ENCODE results near the gene ALOX15B. TPM values are rescaled to one million over a fixed set of nuclear protein-coding genes. Genes with fewer than 3 reads are reported as not detected.
A peak's percentile ranks its signal among the peaks of the same experiment; 100 is the strongest.

Gene ALOX15B
- polyA plus RNA-seq, 4 donors = 0.31 to 2.0 (median 1.2) TPM

GRCh38 chr17:8068736-8069586 lies 30.1 kb downstream of the ALOX15B start:
- 23 to 48% (median 36%) methylated on average over 9 of the region's 9 CpGs for WGBS, 3 donors
- H3K4me1 ChIP-seq (ENCODE audit: control insufficient read depth in 3 of 3, insufficient read depth in 2 of 3, low read depth in 1 of 3, low read length in 2 of 3) = peaks cover 4 to 25% (median 11%) of the 10 kb centered on the region in 3 donors
- H3K9me3 ChIP-seq (ENCODE audit: control insufficient read depth in 2 of 2, insufficient read depth in 1 of 2, low read depth in 1 of 2, low read length in 1 of 2) = no peaks in the 10 kb centered on the region
- FAIRE-seq (no peak), DNase-seq (peak; percentile 24 to 26)
- peaks cover 0 to 47% (median 20%) of the 10 kb centered on the region in 3 donors for H3K27me3 ChIP-seq (ENCODE audit: control insufficient read depth in 3 of 3, insufficient read depth in 3 of 3, low read length in 3 of 3)
- H3K4me3 ChIP-seq (ENCODE audit: low read depth in 1 of 3, low read length in 3 of 3) = no peak overlapping the region
- H3K27ac ChIP-seq (ENCODE audit: low read depth in 1 of 3, low read length in 2 of 3) = peak overlapping the region in 1 of 3 donors; percentile 60
- no peaks in the 10 kb centered on the region for H3K36me3 ChIP-seq (ENCODE audit: control insufficient read depth in 3 of 3, insufficient read depth in 2 of 3, low read depth in 1 of 3, low read length in 3 of 3)

- Histone ChIP-seq H3K9me3 (ENCODE audit: control insufficient read depth in 2 of 2, insufficient read depth in 1 of 2, low read depth in 1 of 2, low read length in 1 of 2) (no peaks in the 10 kb centered on the region), H3K4me1 (ENCODE audit: control insufficient read depth in 3 of 3, insufficient read depth in 2 of 3, low read depth in 1 of 3, low read length in 2 of 3) (peaks cover 4 to 25% (median 11%) of the 10 kb centered on the region in 3 donors), H3K36me3 (ENCODE audit: control insufficient read depth in 3 of 3, insufficient read depth in 2 of 3, low read depth in 1 of 3, low read length in 3 of 3) (no peaks in the 10 kb centered on the region), H3K4me3 (ENCODE audit: low read depth in 1 of 3, low read length in 3 of 3) (no peak overlapping the region), H3K27me3 (ENCODE audit: control insufficient read depth in 3 of 3, insufficient read depth in 3 of 3, low read length in 3 of 3) (peaks cover 0 to 52% (median 17%) of the 10 kb centered on the region in 3 donors), H3K27ac (ENCODE audit: low read depth in 1 of 3, low read length in 2 of 3) (peak overlapping the region in 1 of 3 donors; percentile 60)
- WGBS, 3 donors = 4 to 46% (median 44%) methylated on average over 2 to 3 of the region's 3 CpGs
- DNase-seq (peak; percentile 50 to 68), FAIRE-seq (no peak)
These were observed 30.7 kb downstream of the ALOX15B start for GRCh38 chr17:8069587-8069860.

GRCh38 chr17:8071496-8071895 lies 32.6 kb downstream of the ALOX15B start:
- Histone ChIP-seq H3K4me1 (ENCODE audit: control insufficient read depth in 3 of 3, insufficient read depth in 2 of 3, low read depth in 1 of 3, low read length in 2 of 3) (peaks cover 4 to 25% (median 11%) of the 10 kb centered on the region in 3 donors), H3K27me3 (ENCODE audit: control insufficient read depth in 3 of 3, insufficient read depth in 3 of 3, low read length in 3 of 3) (peaks cover 0 to 67% (median 26%) of the 10 kb centered on the region in 3 donors), H3K27ac (ENCODE audit: low read depth in 1 of 3, low read length in 2 of 3) (no peak overlapping the region), H3K36me3 (ENCODE audit: control insufficient read depth in 3 of 3, insufficient read depth in 2 of 3, low read depth in 1 of 3, low read length in 3 of 3) (no peaks in the 10 kb centered on the region), H3K4me3 (ENCODE audit: low read depth in 1 of 3, low read length in 3 of 3) (no peak overlapping the region), H3K9me3 (ENCODE audit: control insufficient read depth in 2 of 2, insufficient read depth in 1 of 2, low read depth in 1 of 2, low read length in 1 of 2) (no peaks in the 10 kb centered on the region)
- 87 to 94% (median 88%) methylated on average over 12 of the region's 12 CpGs for WGBS, 3 donors
- FAIRE-seq = no peak
- DNase-seq = no peak

GRCh38 chr17:8072341-8072728 lies 33.5 kb downstream of the ALOX15B start:
- no peak for FAIRE-seq
- DNase-seq = no peak
- H3K27me3 ChIP-seq (ENCODE audit: control insufficient read depth in 3 of 3, insufficient read depth in 3 of 3, low read length in 3 of 3) = peaks cover 0 to 74% (median 26%) of the 10 kb centered on the region in 3 donors
- H3K36me3 ChIP-seq (ENCODE audit: control insufficient read depth in 3 of 3, insufficient read depth in 2 of 3, low read depth in 1 of 3, low read length in 3 of 3) = no peaks in the 10 kb centered on the region
- H3K4me1 ChIP-seq (ENCODE audit: control insufficient read depth in 3 of 3, insufficient read depth in 2 of 3, low read depth in 1 of 3, low read length in 2 of 3) = peaks cover 4 to 25% (median 11%) of the 10 kb centered on the region in 3 donors
- H3K9me3 ChIP-seq (ENCODE audit: control insufficient read depth in 2 of 2, insufficient read depth in 1 of 2, low read depth in 1 of 2, low read length in 1 of 2) = no peaks in the 10 kb centered on the region
- no peak overlapping the region for H3K4me3 ChIP-seq (ENCODE audit: low read depth in 1 of 3, low read length in 3 of 3)
- no peak overlapping the region for H3K27ac ChIP-seq (ENCODE audit: low read depth in 1 of 3, low read length in 2 of 3)
- WGBS, 3 donors = 6 to 9% (median 8%) methylated on average over 28 of the region's 28 CpGs

GRCh38 chr17:8072729-8073461 lies 34.0 kb downstream of the ALOX15B start:
- WGBS, 3 donors = 3 to 7% (median 4%) methylated on average over 37 to 40 of the region's 40 CpGs
- H3K36me3 ChIP-seq (ENCODE audit: control insufficient read depth in 3 of 3, insufficient read depth in 2 of 3, low read depth in 1 of 3, low read length in 3 of 3) = no peaks in the 10 kb centered on the region
- DNase-seq (peak in 1 of 2 donors; percentile 40), FAIRE-seq (no peak)
- H3K27me3 ChIP-seq (ENCODE audit: control insufficient read depth in 3 of 3, insufficient read depth in 3 of 3, low read length in 3 of 3) = peaks cover 0 to 78% (median 26%) of the 10 kb centered on the region in 3 donors
- H3K9me3 ChIP-seq (ENCODE audit: control insufficient read depth in 2 of 2, insufficient read depth in 1 of 2, low read depth in 1 of 2, low read length in 1 of 2) = no peaks in the 10 kb centered on the region
- no peak overlapping the region for H3K4me3 ChIP-seq (ENCODE audit: low read depth in 1 of 3, low read length in 3 of 3)
- H3K27ac ChIP-seq (ENCODE audit: low read depth in 1 of 3, low read length in 2 of 3) = no peak overlapping the region
- peaks cover 4 to 25% (median 11%) of the 10 kb centered on the region in 3 donors for H3K4me1 ChIP-seq (ENCODE audit: control insufficient read depth in 3 of 3, insufficient read depth in 2 of 3, low read depth in 1 of 3, low read length in 2 of 3)

- H3K4me3 ChIP-seq (ENCODE audit: low read depth in 1 of 3, low read length in 3 of 3) = no peak overlapping the region
- H3K4me1 ChIP-seq (ENCODE audit: control insufficient read depth in 3 of 3, insufficient read depth in 2 of 3, low read depth in 1 of 3, low read length in 2 of 3) = peaks cover 4 to 20% (median 11%) of the 10 kb centered on the region in 3 donors
- H3K27ac ChIP-seq (ENCODE audit: low read depth in 1 of 3, low read length in 2 of 3) = no peak overlapping the region
- H3K9me3 ChIP-seq (ENCODE audit: control insufficient read depth in 2 of 2, insufficient read depth in 1 of 2, low read depth in 1 of 2, low read length in 1 of 2) = no peaks in the 10 kb centered on the region
- DNase-seq (peak; percentile 54 to 85), FAIRE-seq (no peak)
- no peaks in the 10 kb centered on the region for H3K36me3 ChIP-seq (ENCODE audit: control insufficient read depth in 3 of 3, insufficient read depth in 2 of 3, low read depth in 1 of 3, low read length in 3 of 3)
- WGBS, 3 donors = 6 to 7% (median 6%) methylated on average over 25 to 28 of the region's 28 CpGs
- H3K27me3 ChIP-seq (ENCODE audit: control insufficient read depth in 3 of 3, insufficient read depth in 3 of 3, low read length in 3 of 3) = peaks cover 0 to 74% (median 26%) of the 10 kb centered on the region in 3 donors
These were observed 35.0 kb downstream of the ALOX15B start for GRCh38 chr17:8073627-8074484.

GRCh38 chr17:8074554-8074953 lies 35.7 kb downstream of the ALOX15B start:
- Histone ChIP-seq H3K4me1 (ENCODE audit: control insufficient read depth in 3 of 3, insufficient read depth in 2 of 3, low read depth in 1 of 3, low read length in 2 of 3) (peaks cover 0 to 18% (median 5%) of the 10 kb centered on the region in 3 donors), H3K27me3 (ENCODE audit: control insufficient read depth in 3 of 3, insufficient read depth in 3 of 3, low read length in 3 of 3) (peaks cover 3 to 70% (median 26%) of the 10 kb centered on the region in 3 donors), H3K9me3 (ENCODE audit: control insufficient read depth in 2 of 2, insufficient read depth in 1 of 2, low read depth in 1 of 2, low read length in 1 of 2) (no peaks in the 10 kb centered on the region), H3K27ac (ENCODE audit: low read depth in 1 of 3, low read length in 2 of 3) (no peak overlapping the region), H3K4me3 (ENCODE audit: low read depth in 1 of 3, low read length in 3 of 3) (no peak overlapping the region), H3K36me3 (ENCODE audit: control insufficient read depth in 3 of 3, insufficient read depth in 2 of 3, low read depth in 1 of 3, low read length in 3 of 3) (no peaks in the 10 kb centered on the region)
- no peak for FAIRE-seq
- WGBS, 3 donors = 51 to 57% (median 55%) methylated on average over 7 of the region's 7 CpGs
- DNase-seq = no peak

GRCh38 chr17:8075081-8075480 lies 36.2 kb downstream of the ALOX15B start:
- H3K27ac ChIP-seq (ENCODE audit: low read depth in 1 of 3, low read length in 2 of 3) = no peak overlapping the region
- H3K4me1 ChIP-seq (ENCODE audit: control insufficient read depth in 3 of 3, insufficient read depth in 2 of 3, low read depth in 1 of 3, low read length in 2 of 3) = peaks cover 0 to 17% (median 3%) of the 10 kb centered on the region in 3 donors
- peaks cover 3 to 68% (median 26%) of the 10 kb centered on the region in 3 donors for H3K27me3 ChIP-seq (ENCODE audit: control insufficient read depth in 3 of 3, insufficient read depth in 3 of 3, low read length in 3 of 3)
- H3K36me3 ChIP-seq (ENCODE audit: control insufficient read depth in 3 of 3, insufficient read depth in 2 of 3, low read depth in 1 of 3, low read length in 3 of 3) = no peaks in the 10 kb centered on the region
- no peaks in the 10 kb centered on the region for H3K9me3 ChIP-seq (ENCODE audit: control insufficient read depth in 2 of 2, insufficient read depth in 1 of 2, low read depth in 1 of 2, low read length in 1 of 2)
- no peak overlapping the region for H3K4me3 ChIP-seq (ENCODE audit: low read depth in 1 of 3, low read length in 3 of 3)
- 73 to 87% (median 79%) methylated on average over 3 of the region's 3 CpGs for WGBS, 3 donors
- DNase-seq (no peak), FAIRE-seq (no peak)
